Pancreas (tissue), 10 donors: ENCODE data around the gene VPS9D1. TPM values are rescaled to one million over a fixed set of nuclear protein-coding genes. Genes with fewer than 3 reads are reported as not detected.

ENCODE experiments used
- ATAC-seq, 4 donors: fragments of 200-7000 bp; cut with Tn5 transposase; one replicate each; pipeline versions ENCODE4 v1.8.0 to v1.9.1; 2020; ENCODE audit warnings: mild to moderate bottlenecking in 4 of 4, moderate library complexity in 4 of 4
- DNase-seq, 6 donors: peaks; one replicate each; pipeline ENCODE4 v3.0.0-alpha.2; 2020
- FAIRE-seq: peaks from 2 replicates; lab custom pipeline; 2012; peaks lifted over from hg19 to GRCh38; lab: Jason Lieb, UNC
- H3K27ac ChIP-seq, 4 donors: fragments of 200-600 bp; sonication (generic); 1 replicate in 3 of 4; 2 replicates in 1 of 4; pipeline versions ENCODE4 v1.5.0 to v1.8.0; 2020
- H3K27me3 ChIP-seq, 4 donors: fragments of 200-600 bp; one replicate each; pipeline ENCODE4 v1.8.0; 2021
- H3K36me3 ChIP-seq, 3 donors: fragments of 200-600 bp; sonication (generic) in 1 of 3; one replicate each; pipeline versions ENCODE4 v1.5.0 to v1.8.0; 2020 to 2021
- H3K4me1 ChIP-seq, 3 donors: fragments of 200-600 bp; one replicate each; pipeline ENCODE4 v1.8.0; 2021
- H3K4me3 ChIP-seq, 4 donors: fragments of 200-600 bp; sonication (generic) in 2 of 4; one replicate each; pipeline versions ENCODE4 v1.5.0 to v1.8.0; 2020 to 2021
- H3K9me3 ChIP-seq, 4 donors: fragments of 200-600 bp; one replicate each; pipeline ENCODE4 v1.8.0; 2021
- WGBS, 2 donors: extraction: QIAGEN DNeasy Blood & Tissue Kit; methylation state at CpG; one replicate each; pipeline ENCODE4 v1.1.7; 2013; 5-methylcytosine and 5-hydroxymethylcytosine counted together
- intact Hi-C, 3 donors: fragments of 100-400 bp; cut with DNase I; formaldehyde crosslinking; loops; one replicate each; pipeline versions ENCODE4 v1.11.1 to v1.14.2; 2022
- polyA plus RNA-seq, 2 donors: library from polyadenylated mRNA; stranded (reverse); fragments of 200-250 nt; gene quantifications; one replicate each; pipeline ENCODE4 v1.2.3, GENCODE V29; 2013
- total RNA-seq, 6 donors: library from RNA; stranded (reverse); fragmentation: NEBNext Ultra II Directional in 4 of 6; extraction: Animal tissue kit (Norgen Biotek cat#: 25700) in 4 of 6; gene quantifications; one replicate each; pipeline versions ENCODE4 v1.2.1 to v1.2.4, GENCODE V29; 2021 to 2023
- TF ChIP-seq, protein P1 (sequence below), 4 donors: fragments of 200-600 bp; sonication (generic) in 3 of 4; IDR thresholded peaks; one replicate each; pipeline versions ENCODE4 v1.5.0 to v1.8.0; 2021; ENCODE audit warnings: antibody characterized with exemption in 4 of 4
- donor health status: healthy with polysubstance abuse.
- donor health status: DM: no; HTN: no; CAD: no; lungs with moderate emphysema.
- donor health status: DM: no; HTN: no; CAD: no.
- donor health status: control.
- donor health status: control.
- donor health status: Bipolar disorder and iron deficiency.
- donor health status: DM: yes; HTN: yes; CAD: no.
- donor health status: DM: no; HTN: no; CAD: no.
- donor health status: DM: no; HTN: no; CAD: no.
- donor health status: DM: yes; HTN: yes; CAD: no.

The VPS9D1 gene
- total and polyA plus RNA-seq, 8 donors: 3.9 to 30.1 (median 6.4) TPM

DNA sequence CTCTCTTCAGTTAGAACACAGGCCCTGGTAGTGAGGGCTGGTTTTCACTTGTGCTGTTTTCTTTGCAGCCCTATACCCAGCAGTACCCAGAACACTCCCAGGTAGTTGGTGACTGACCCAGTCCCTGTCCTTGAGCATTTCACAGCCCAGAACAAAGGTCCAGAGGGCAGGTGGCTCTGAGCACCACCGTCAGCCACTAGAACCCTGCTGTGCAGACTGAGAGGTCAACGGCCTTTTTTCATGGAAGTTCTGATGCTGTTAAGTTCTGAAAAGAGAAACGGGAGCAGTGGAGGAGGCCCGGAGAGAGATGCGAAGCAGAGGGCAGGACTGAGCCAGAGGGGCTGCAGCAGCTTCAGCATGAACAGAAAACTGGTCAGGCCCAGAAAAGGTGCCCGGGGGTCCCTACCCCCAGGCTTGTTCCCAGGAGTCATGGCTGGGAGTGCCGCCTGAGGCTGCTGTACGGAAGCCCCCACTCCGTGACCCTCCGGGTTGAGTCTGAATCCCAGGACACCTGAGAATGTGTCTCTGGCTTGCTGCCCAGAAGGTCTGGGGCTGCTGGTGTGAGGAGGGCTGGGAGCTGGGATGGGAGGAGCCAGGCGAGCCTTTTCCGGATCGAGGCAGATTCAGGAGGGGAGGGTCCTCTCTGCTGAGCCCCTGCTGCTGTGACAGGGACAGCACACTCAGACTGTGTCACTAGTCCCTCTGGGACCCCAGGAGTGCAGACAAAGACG, 9.3 kb upstream of the VPS9D1 start:
- TF ChIP-seq, protein P1, sequence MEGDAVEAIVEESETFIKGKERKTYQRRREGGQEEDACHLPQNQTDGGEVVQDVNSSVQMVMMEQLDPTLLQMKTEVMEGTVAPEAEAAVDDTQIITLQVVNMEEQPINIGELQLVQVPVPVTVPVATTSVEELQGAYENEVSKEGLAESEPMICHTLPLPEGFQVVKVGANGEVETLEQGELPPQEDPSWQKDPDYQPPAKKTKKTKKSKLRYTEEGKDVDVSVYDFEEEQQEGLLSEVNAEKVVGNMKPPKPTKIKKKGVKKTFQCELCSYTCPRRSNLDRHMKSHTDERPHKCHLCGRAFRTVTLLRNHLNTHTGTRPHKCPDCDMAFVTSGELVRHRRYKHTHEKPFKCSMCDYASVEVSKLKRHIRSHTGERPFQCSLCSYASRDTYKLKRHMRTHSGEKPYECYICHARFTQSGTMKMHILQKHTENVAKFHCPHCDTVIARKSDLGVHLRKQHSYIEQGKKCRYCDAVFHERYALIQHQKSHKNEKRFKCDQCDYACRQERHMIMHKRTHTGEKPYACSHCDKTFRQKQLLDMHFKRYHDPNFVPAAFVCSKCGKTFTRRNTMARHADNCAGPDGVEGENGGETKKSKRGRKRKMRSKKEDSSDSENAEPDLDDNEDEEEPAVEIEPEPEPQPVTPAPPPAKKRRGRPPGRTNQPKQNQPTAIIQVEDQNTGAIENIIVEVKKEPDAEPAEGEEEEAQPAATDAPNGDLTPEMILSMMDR (IDR thresholded peaks at IDR 0.05): no peak
- no peak for FAIRE-seq
- intact Hi-C loops: no loop called here
- Histone ChIP-seq H3K27ac (no peak overlapping the region), H3K4me3 (no peak overlapping the region), H3K4me1 (no peaks in the 10 kb centered on the region), H3K36me3 (peaks cover 3 to 46% (median 30%) of the 10 kb centered on the region in 3 donors), H3K27me3 (no peaks in the 10 kb centered on the region), H3K9me3 (no peaks in the 10 kb centered on the region)
- WGBS, 2 donors: 80 to 84% methylated on average over 14 of the region's 14 CpGs
- ATAC-seq: no peak
- DNase-seq: no peak

DNA sequence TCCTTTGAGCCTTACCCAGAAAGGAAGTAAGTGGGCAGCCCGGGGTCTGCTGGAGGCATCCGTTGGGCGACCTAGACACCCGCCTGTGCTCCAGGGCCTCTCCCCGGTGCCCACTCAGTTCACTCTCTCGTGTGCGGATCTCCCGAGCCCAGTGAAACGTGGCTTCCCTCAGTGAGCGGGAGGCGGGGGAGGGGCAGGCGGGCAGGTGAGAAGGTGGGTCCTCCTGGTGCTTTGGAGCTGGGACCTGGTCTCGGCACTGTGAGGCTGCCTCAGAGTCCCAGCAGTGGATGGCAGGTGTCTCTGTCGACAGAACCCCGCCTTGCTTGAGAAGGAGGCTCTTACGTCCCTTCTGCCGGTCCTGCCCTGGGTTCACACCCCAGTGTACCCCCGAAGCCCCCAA, 8.6 kb upstream of the VPS9D1 start:
- Histone ChIP-seq H3K4me1 (no peaks in the 10 kb centered on the region), H3K27ac (no peak overlapping the region), H3K4me3 (no peak overlapping the region), H3K27me3 (no peaks in the 10 kb centered on the region), H3K36me3 (peaks cover 3 to 38% (median 30%) of the 10 kb centered on the region in 3 donors), H3K9me3 (no peaks in the 10 kb centered on the region)
- ATAC-seq (no peak), FAIRE-seq (no peak), DNase-seq (no peak)
- intact Hi-C loops: no loop called here
- TF ChIP-seq, protein P1 (IDR thresholded peaks at IDR 0.05): no peak
- WGBS, 2 donors: 91 to 95% methylated on average over 17 to 18 of the region's 18 CpGs

DNA sequence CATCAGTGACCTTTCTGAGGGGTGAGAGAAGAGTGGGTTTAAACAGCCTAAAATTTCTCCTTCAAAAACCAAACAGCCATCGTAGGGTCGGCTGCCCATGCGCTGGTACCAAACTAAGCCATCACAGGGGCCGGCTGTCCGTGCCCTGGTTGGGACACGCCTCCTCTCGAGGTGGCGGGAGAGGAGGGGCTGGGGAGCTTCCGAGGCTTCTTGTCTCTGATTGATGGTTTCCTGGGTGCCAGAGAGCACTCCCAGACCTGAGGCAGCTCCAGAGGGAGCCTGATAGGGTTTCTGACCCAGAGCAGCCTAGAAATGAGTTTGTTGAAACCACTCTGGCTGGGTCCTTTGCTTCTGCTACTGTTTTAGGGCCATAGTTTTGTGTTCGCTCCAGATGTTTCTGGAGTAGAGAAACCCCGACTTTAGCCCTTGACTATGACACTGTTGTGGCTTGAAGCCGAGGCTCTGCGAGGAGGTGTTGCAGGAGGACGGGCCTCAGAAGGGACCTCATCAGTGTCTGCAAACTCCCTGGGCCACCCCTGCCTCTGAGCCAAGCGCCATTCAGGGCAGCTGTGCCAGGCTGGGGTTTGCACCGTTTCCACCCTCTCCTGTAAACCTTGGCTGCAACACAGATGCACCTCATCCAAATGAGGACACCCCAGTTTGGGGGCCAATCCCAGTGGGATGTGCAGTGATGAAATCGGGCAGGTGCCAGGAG, 6.9 kb upstream of the VPS9D1 start:
- ATAC-seq: no peak
- H3K4me3 ChIP-seq: no peak overlapping the region
- H3K4me1 ChIP-seq: peaks cover 2 to 7% (median 3%) of the 10 kb centered on the region in 3 donors
- TF ChIP-seq, protein P1 (IDR thresholded peaks at IDR 0.05): no peak
- 86 to 88% methylated on average over 17 of the region's 17 CpGs for WGBS, 2 donors
- FAIRE-seq: no peak
- no peaks in the 10 kb centered on the region for H3K27me3 ChIP-seq
- intact Hi-C loops: no loop called here
- no peak for DNase-seq
- peaks cover 3 to 34% (median 18%) of the 10 kb centered on the region in 3 donors for H3K36me3 ChIP-seq
- H3K27ac ChIP-seq: no peak overlapping the region
- H3K9me3 ChIP-seq: no peaks in the 10 kb centered on the region

DNA sequence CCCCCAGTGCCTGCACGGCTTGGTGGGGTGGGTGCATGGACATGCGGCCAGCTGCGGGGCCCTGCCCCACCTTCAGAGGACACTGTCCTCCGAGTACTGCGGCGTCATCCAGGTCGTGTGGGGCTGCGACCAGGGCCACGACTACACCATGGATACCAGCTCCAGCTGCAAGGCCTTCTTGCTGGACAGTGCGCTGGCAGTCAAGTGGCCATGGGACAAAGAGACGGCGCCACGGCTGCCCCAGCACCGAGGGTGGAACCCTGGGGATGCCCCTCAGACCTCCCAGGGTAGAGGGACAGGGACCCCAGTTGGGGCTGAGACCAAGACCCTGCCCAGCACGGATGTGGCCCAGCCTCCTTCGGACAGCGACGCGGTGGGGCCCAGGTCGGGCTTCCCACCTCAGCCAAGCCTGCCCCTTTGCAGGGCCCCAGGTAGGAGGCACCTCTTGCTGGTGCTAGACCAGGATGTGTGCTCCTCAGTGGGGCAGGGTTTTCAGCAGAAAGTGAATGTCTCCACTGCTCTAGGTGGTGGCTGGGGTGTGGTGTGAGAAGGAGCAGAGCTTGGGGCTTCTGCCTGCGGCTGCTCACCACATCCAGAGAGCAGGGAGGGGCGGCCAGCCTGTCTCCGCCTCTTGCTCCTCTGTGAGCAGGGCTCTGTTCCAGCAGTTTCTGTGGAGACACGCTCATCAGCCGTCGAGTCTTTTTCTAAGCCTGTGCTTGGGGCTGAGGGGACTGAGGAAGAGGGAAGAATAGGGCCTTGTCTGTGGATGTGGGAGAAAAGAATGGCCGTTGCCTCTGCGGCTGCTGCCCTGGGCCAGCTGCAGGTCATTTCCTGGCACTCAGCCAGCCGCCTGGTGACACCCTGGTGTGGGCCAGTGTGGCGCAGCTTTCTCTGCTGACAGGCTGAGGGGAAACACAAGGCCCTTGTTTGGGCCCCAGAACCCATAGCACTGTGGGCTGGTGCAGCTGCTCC, 2.9 kb upstream of the VPS9D1 start:
- H3K27ac ChIP-seq: no peak overlapping the region
- TF ChIP-seq, protein P1 (IDR thresholded peaks at IDR 0.05): no peak
- 81 to 88% methylated on average over 30 of the region's 30 CpGs for WGBS, 2 donors

More for the DNA sequence above, 2.9 kb upstream of the VPS9D1 start:
- H3K4me3 ChIP-seq: no peak overlapping the region
- no peaks in the 10 kb centered on the region for H3K9me3 ChIP-seq
- DNase-seq: peak in 2 of 6 donors; percentile 42 to 86
- H3K27me3 ChIP-seq: no peaks in the 10 kb centered on the region
- peaks cover 7 to 9% (median 8%) of the 10 kb centered on the region in 3 donors for H3K4me1 ChIP-seq
- ATAC-seq: no peak
- no peak for FAIRE-seq
- intact Hi-C loops: no loop called here
- H3K36me3 ChIP-seq: peaks cover 0 to 16% (median 0%) of the 10 kb centered on the region in 3 donors
